Measurements from ENCODE around the gene PRRG1.

DNA sequence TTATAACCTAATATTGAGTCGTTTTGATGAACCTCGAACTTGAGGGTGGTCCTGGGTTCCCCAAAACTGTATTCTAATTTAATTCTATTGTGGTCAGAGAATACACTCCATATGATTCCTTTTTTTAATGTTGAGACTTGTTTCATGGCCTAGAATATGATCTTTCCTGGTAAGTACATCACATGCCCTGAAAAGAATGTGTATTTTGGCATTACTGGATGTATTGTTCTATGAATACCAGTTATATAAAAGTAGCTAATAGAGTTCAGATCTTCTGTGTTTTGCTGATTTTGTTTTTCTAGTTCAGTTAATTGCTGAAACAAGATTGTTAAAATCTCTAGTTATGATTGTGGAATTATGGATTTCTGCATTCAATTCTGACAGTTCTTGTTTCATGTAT, 18.8 kb downstream of the PRRG1 start:
- TF ChIP-seq, protein P1, sequence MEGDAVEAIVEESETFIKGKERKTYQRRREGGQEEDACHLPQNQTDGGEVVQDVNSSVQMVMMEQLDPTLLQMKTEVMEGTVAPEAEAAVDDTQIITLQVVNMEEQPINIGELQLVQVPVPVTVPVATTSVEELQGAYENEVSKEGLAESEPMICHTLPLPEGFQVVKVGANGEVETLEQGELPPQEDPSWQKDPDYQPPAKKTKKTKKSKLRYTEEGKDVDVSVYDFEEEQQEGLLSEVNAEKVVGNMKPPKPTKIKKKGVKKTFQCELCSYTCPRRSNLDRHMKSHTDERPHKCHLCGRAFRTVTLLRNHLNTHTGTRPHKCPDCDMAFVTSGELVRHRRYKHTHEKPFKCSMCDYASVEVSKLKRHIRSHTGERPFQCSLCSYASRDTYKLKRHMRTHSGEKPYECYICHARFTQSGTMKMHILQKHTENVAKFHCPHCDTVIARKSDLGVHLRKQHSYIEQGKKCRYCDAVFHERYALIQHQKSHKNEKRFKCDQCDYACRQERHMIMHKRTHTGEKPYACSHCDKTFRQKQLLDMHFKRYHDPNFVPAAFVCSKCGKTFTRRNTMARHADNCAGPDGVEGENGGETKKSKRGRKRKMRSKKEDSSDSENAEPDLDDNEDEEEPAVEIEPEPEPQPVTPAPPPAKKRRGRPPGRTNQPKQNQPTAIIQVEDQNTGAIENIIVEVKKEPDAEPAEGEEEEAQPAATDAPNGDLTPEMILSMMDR (conservative IDR thresholded peaks at IDR 0.05 in 1 of 2, IDR thresholded peaks at IDR 0.05 in 1 of 2; ENCODE audit: low read depth in 1 of 2, low read length in 2 of 2): no peak
- TF ChIP-seq EZH2 (IDR thresholded peaks at IDR 0.05; ENCODE audit: low read length, missing control alignments): no peak

All from fibroblast of lung (primary cell).